ENCODE results near the gene PRKCA.
"Not testable (repeated sequence)": the region's sequence is repeated elsewhere in the genome, so short reads cannot be mapped to it uniquely, and the experiment has no call there.

GRCh38 chr17:66400041-66400688 is 97.8 kb downstream of the PRKCA start:
- not testable (repeated sequence) for TF ChIP-seq CTCF, POLR2A (IDR thresholded peaks at IDR 0.05)
